HCT116 (cell line): ENCODE measurements around the gene TNFRSF12A. TPM values are rescaled to one million over a fixed set of nuclear protein-coding genes. Genes with fewer than 3 reads are reported as not detected.

Experiments used
- ATAC-seq: fragments of 200-7000 bp; cut with Tn5 transposase; 2 replicates; pipeline ENCODE4 v1.9.1; 2020; ENCODE audit warnings: mild to moderate bottlenecking, moderate library complexity
- BruUV-seq: library from RNA; stranded (reverse); fragments of 400-500 nt; replicated peaks from 2 replicates; lab custom pipeline; 2021; lab: Mats Ljungman, UMichigan
- CTCF ChIA-PET: fragments of 300-600 bp; sonication (Branson Sonifier 250); formaldehyde crosslinking; loops from one replicate; lab custom pipeline; 2021; ENCODE audit warnings: antibody characterized with exemption; lab: Charles Lee
- POLR2A ChIA-PET: fragments of 300-600, 350-600 bp; sonication (Branson Sonifier 250); formaldehyde crosslinking; loops from one replicate; lab custom pipeline; 2021; ENCODE audit warnings: antibody characterized with exemption; lab: Charles Lee
- RAD21 ChIA-PET, 2 experiments: fragments of 300-600 bp; sonication (Branson Sonifier 250); formaldehyde crosslinking; loops; one replicate each; lab custom pipeline; 2023; ENCODE audit warnings: low total read pairs in 2 of 2; ENCODE audit not compliant: uncharacterized antibody in 2 of 2, unreplicated experiment in 2 of 2, low non-redundant PET in 1 of 2; lab: Charles Lee
- DNase-seq: peaks from one replicate; pipeline ENCODE4 v3.0.0-alpha.2; 2010; ENCODE audit warnings: low read depth, low spot score
- H2AFZ ChIP-seq: fragments of 200-600 bp; shearing (Covaris generic), sonication (generic); 2 replicates; pipeline ENCODE4 v1.6.1; 2017; ENCODE audit warnings: low read depth, mixed run types, mixed read lengths, antibody characterized with exemption, low read length; ENCODE audit not compliant: poor library complexity, severe bottlenecking
- H3K27ac ChIP-seq: 2 replicates; pipeline ENCODE4 v1.5.1; 2012; ENCODE audit warnings: low read depth, low read length
- H3K27me3 ChIP-seq: fragments of 200-600 bp; sonication (generic); 2 replicates; pipeline ENCODE4 v1.6.1; 2016; ENCODE audit warnings: mixed run types, low read length, mixed read lengths; ENCODE audit not compliant: insufficient read depth
- H3K36me3 ChIP-seq, 2 experiments: fragments of 200-500 bp in 1 of 2; fragments of 200-600 bp in 1 of 2; sonication (Bioruptor generic) in 1 of 2; sonication (generic) in 1 of 2; 2 replicates each; pipeline versions ENCODE4 v1.5.1 to v1.6.1; 2014 to 2016; ENCODE audit warnings: low read length in 2 of 2, inconsistent platforms in 1 of 2, mixed read lengths in 1 of 2, mixed run types in 1 of 2; ENCODE audit not compliant: insufficient read depth in 2 of 2, control insufficient read depth in 1 of 2
- H3K4me1 ChIP-seq, 2 experiments: fragments of 200-600 bp in 1 of 2; sonication (generic) in 1 of 2; 2 replicates each; pipeline versions ENCODE4 v1.5.1 to v1.6.1; 2012 to 2017; ENCODE audit warnings: low read length in 2 of 2, inconsistent platforms in 1 of 2, mild to moderate bottlenecking in 1 of 2, mixed read lengths in 1 of 2, mixed run types in 1 of 2, moderate library complexity in 1 of 2; ENCODE audit not compliant: insufficient read depth in 2 of 2, control insufficient read depth in 1 of 2
- H3K4me2 ChIP-seq: fragments of 200-600 bp; sonication (generic); 2 replicates; pipeline ENCODE4 v1.6.1; 2017; ENCODE audit warnings: mixed run types, low read length, mixed read lengths
- H3K4me3 ChIP-seq, 2 experiments: fragments of 200-600 bp in 1 of 2; sonication (generic) in 1 of 2; replicated peaks in 1 of 2; 2 replicates each; pipeline ENCODE4 v1.5.1; 2011 to 2016; ENCODE audit warnings: low read length in 2 of 2, control low read depth in 1 of 2, low read depth in 1 of 2, mild to moderate bottlenecking in 1 of 2, mixed read lengths in 1 of 2, mixed run types in 1 of 2
- H3K79me2 ChIP-seq: fragments of 200-600 bp; sonication (generic); 2 replicates; pipeline ENCODE4 v1.6.1; 2017; ENCODE audit warnings: mild to moderate bottlenecking, mixed run types, low read length, moderate library complexity, mixed read lengths; ENCODE audit not compliant: insufficient read depth
- H3K9ac ChIP-seq: fragments of 200-600 bp; sonication (generic); 2 replicates; pipeline ENCODE4 v1.6.1; 2016; ENCODE audit warnings: low read length, mixed read lengths
- H3K9me2 ChIP-seq: fragments of 200-600 bp; sonication (generic), shearing (Covaris generic); 2 replicates; pipeline ENCODE4 v1.6.1; 2017; ENCODE audit warnings: mixed run types, mild to moderate bottlenecking, moderate library complexity; ENCODE audit not compliant: insufficient read depth
- H3K9me3 ChIP-seq, 2 experiments: fragments of 200-500 bp in 1 of 2; fragments of 200-600 bp in 1 of 2; sonication (Bioruptor generic) in 1 of 2; sonication (generic) in 1 of 2; 2 replicates each; pipeline ENCODE4 v1.6.1; 2014 to 2017; ENCODE audit warnings: low read length in 2 of 2, mixed read lengths in 2 of 2, inconsistent platforms in 1 of 2, low read depth in 1 of 2, mild to moderate bottlenecking in 1 of 2, mixed run types in 1 of 2, moderate library complexity in 1 of 2; ENCODE audit not compliant: control insufficient read depth in 1 of 2, insufficient read depth in 1 of 2
- H4K20me1 ChIP-seq: fragments of 200-600 bp; sonication (generic), shearing (Covaris generic); 2 replicates; pipeline ENCODE4 v1.6.1; 2017; ENCODE audit warnings: mixed run types, mild to moderate bottlenecking, moderate library complexity; ENCODE audit not compliant: insufficient read depth
- CBX3 ChIP-seq: IDR thresholded peaks from 2 replicates; pipeline ENCODE4 v1.6.1; 2012; ENCODE audit warnings: low read depth
- EGR1 ChIP-seq: IDR thresholded peaks from 2 replicates; pipeline ENCODE4 v1.6.1; 2012; ENCODE audit warnings: low read depth
- ELF1 ChIP-seq: IDR thresholded peaks from 2 replicates; pipeline ENCODE4 v1.6.1; 2012; ENCODE audit warnings: low read depth, borderline replicate concordance
- POLR2AphosphoS5 ChIP-seq: IDR thresholded peaks from 2 replicates; pipeline ENCODE4 v1.6.1; 2011; ENCODE audit warnings: mild to moderate bottlenecking, low read depth, low read length, moderate library complexity
- RAD21 ChIP-seq: IDR thresholded peaks from 2 replicates; pipeline ENCODE4 v1.6.1; 2012; ENCODE audit warnings: low read depth, mild to moderate bottlenecking
- SIN3A ChIP-seq: IDR thresholded peaks from 2 replicates; pipeline ENCODE4 v1.6.1; 2012; ENCODE audit warnings: low read depth
- SP1 ChIP-seq: IDR thresholded peaks from 2 replicates; pipeline ENCODE4 v1.6.1; 2012; ENCODE audit warnings: low read depth
- TCF7L2 ChIP-seq: IDR thresholded peaks from 2 replicates; pipeline ENCODE4 v1.7.0; 2011; ENCODE audit warnings: borderline replicate concordance, inconsistent platforms; ENCODE audit not compliant: insufficient read depth, insufficient read length; ENCODE audit errors: extremely low read depth
- intact Hi-C: fragments of 100-400 bp; cut with micrococcal nuclease; formaldehyde crosslinking; loops from 2 replicates; pipeline ENCODE4 v1.10.0; 2022
- total RNA-seq: library from RNA; stranded (reverse); gene quantifications from one replicate; pipeline ENCODE4 v1.2.1, GENCODE V29; 2021; ENCODE audit not compliant: unreplicated experiment
- TF ChIP-seq, protein P1 (sequence below), 3 experiments: fragments of 200-600 bp in 1 of 3; sonication (generic) in 1 of 3; IDR thresholded peaks in 2 of 3; conservative IDR thresholded peaks in 1 of 3; 2 replicates each; pipeline ENCODE4 v1.5.1; 2012 to 2017; ENCODE audit warnings: low read depth in 2 of 3, low read length in 2 of 3, antibody characterized with exemption in 1 of 3, borderline replicate concordance in 1 of 3, control low read depth in 1 of 3, mild to moderate bottlenecking in 1 of 3, mixed read lengths in 1 of 3, mixed run types in 1 of 3, moderate library complexity in 1 of 3; ENCODE audit not compliant: insufficient read depth in 1 of 3

TNFRSF12A gene
- total RNA-seq, 1 experiment from 2014 or later, result 188 TPM

DNA sequence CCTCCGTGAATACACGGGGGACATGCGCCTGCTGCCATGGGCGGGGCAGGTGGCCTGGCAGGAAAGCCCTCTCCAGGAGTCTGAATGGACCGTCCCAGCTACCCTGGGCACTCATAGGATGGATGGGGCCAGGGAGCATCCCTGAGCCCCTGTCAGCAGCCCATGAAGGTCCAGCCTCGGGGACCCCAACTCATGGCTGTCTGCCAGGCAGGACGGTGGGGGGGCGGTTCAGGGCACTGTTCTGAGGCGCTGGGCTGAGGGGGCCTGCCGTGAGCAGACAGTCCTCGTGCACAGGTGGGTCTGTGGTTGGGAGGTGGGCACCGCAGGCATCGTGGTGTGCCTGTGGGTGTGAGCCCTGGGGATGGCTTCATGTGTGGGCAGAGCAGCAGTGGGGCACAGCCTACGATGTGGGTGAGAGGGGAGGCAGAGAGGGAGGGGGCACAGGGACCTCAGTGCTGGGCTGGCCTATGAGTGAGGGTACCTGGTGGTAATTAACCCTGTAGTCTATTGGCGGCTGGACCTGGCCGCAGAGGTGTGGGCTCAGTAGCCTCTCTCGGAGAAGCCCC is 33.5 kb upstream of the TNFRSF12A start:
- Histone ChIP-seq H4K20me1 (no peaks in the 10 kb centered on the region), H3K27me3 (no peaks in the 10 kb centered on the region), H3K27ac (no peak overlapping the region), H3K9me2 (no peaks in the 10 kb centered on the region), H2AFZ (no peak overlapping the region), H3K79me2 (no peaks in the 10 kb centered on the region), H3K36me3 (no peaks in the 10 kb centered on the region), H3K4me3 (no peak overlapping the region), H3K4me1 (peaks cover 22 to 46% of the 10 kb centered on the region in 2 experiments), H3K9me3 (no peaks in the 10 kb centered on the region), H3K9ac (no peak overlapping the region), H3K4me2 (no peak overlapping the region)
- DNase-seq (no peak), ATAC-seq (no peak)
- ChIA-PET RAD21 (no interaction called here), POLR2A (interaction anchor here (1.5 kb wide), 1 partner anchor 33 kb away, joined by 3 read pairs; the partner anchor contains the start of gene TNFRSF12A), CTCF (no interaction called here)
- intact Hi-C loops, result no loop called here
- TF ChIP-seq POLR2AphosphoS5 (no peak), RAD21 (no peak), TCF7L2 (no peak), SIN3A (no peak), EGR1 (no peak), SP1 (no peak), CBX3 (no peak), ELF1 (no peak)
- TF ChIP-seq, protein P1, sequence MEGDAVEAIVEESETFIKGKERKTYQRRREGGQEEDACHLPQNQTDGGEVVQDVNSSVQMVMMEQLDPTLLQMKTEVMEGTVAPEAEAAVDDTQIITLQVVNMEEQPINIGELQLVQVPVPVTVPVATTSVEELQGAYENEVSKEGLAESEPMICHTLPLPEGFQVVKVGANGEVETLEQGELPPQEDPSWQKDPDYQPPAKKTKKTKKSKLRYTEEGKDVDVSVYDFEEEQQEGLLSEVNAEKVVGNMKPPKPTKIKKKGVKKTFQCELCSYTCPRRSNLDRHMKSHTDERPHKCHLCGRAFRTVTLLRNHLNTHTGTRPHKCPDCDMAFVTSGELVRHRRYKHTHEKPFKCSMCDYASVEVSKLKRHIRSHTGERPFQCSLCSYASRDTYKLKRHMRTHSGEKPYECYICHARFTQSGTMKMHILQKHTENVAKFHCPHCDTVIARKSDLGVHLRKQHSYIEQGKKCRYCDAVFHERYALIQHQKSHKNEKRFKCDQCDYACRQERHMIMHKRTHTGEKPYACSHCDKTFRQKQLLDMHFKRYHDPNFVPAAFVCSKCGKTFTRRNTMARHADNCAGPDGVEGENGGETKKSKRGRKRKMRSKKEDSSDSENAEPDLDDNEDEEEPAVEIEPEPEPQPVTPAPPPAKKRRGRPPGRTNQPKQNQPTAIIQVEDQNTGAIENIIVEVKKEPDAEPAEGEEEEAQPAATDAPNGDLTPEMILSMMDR (IDR thresholded peaks at IDR 0.05 in 2 of 3, conservative IDR thresholded peaks at IDR 0.05 in 1 of 3; ENCODE audit: borderline replicate concordance in 1 of 3, insufficient read depth in 1 of 3, low read depth in 2 of 3, low read length in 2 of 3), result no peak
- no TSS peak for BruUV-seq
